Keratinocyte (primary cell): ENCODE data around the gene ARHGAP12. TPM values are rescaled to one million over a fixed set of nuclear protein-coding genes. Genes with fewer than 3 reads are reported as not detected.

Experiments
- DNase-seq: peaks from one replicate; pipeline ENCODE4 v3.0.0-alpha.2; 2011; ENCODE audit warnings: low read depth, missing footprints, low spot score
- FAIRE-seq: peaks from 2 replicates; lab custom pipeline; 2011; peaks lifted over from hg19 to GRCh38; lab: Jason Lieb, UNC
- H2AFZ ChIP-seq: 2 replicates; pipeline ENCODE4 v1.6.0; 2012; ENCODE audit warnings: low read length, control low read depth, inconsistent platforms; ENCODE audit not compliant: control insufficient read depth
- H3K27ac ChIP-seq: 2 replicates; pipeline ENCODE4 v1.5.1; 2011; ENCODE audit warnings: low read length; ENCODE audit not compliant: control insufficient read depth, insufficient read depth
- H3K27me3 ChIP-seq: 3 replicates; pipeline ENCODE4 v1.6.0; 2011; ENCODE audit warnings: low read length; ENCODE audit not compliant: control insufficient read depth, insufficient read depth; ENCODE audit errors: extremely low read depth
- H3K36me3 ChIP-seq, 2 experiments: 2 replicates in 1 of 2; 3 replicates in 1 of 2; pipeline ENCODE4 v1.5.1; 2011; ENCODE audit warnings: low read length in 2 of 2, mild to moderate bottlenecking in 1 of 2; ENCODE audit not compliant: control insufficient read depth in 2 of 2, insufficient read depth in 2 of 2; ENCODE audit errors: extremely low read depth in 1 of 2
- H3K4me1 ChIP-seq: 3 replicates; pipeline ENCODE4 v1.5.1; 2011; ENCODE audit warnings: low read length; ENCODE audit not compliant: control insufficient read depth, insufficient read depth; ENCODE audit errors: extremely low read depth
- H3K4me2 ChIP-seq: 3 replicates; pipeline ENCODE4 v1.6.0; 2011; ENCODE audit warnings: low read depth, low read length; ENCODE audit not compliant: control insufficient read depth, insufficient read depth; ENCODE audit errors: extremely low read depth
- H3K4me3 ChIP-seq, 3 experiments: fragments of 200-600 bp in 1 of 3; sonication (generic) in 1 of 3; 2 replicates in 2 of 3; 3 replicates in 1 of 3; pipeline ENCODE4 v1.5.1; 2011 to 2016; ENCODE audit warnings: low read length in 3 of 3, mild to moderate bottlenecking in 3 of 3, control low read depth in 2 of 3, inconsistent platforms in 1 of 3, low read depth in 1 of 3, mixed read lengths in 1 of 3, mixed run types in 1 of 3, moderate library complexity in 1 of 3; ENCODE audit not compliant: control insufficient read depth in 2 of 3, insufficient read depth in 2 of 3; ENCODE audit errors: extremely low read depth in 1 of 3
- H3K79me2 ChIP-seq: 2 replicates; pipeline ENCODE4 v1.6.0; 2012; ENCODE audit warnings: low read length; ENCODE audit not compliant: control insufficient read depth, insufficient read depth
- H3K9ac ChIP-seq: 3 replicates; pipeline ENCODE4 v1.6.0; 2011; ENCODE audit warnings: low read length; ENCODE audit not compliant: control insufficient read depth, insufficient read depth; ENCODE audit errors: extremely low read depth
- H3K9me1 ChIP-seq: 3 replicates; pipeline ENCODE4 v1.6.0; 2011; ENCODE audit warnings: low read length; ENCODE audit not compliant: control insufficient read depth, insufficient read depth; ENCODE audit errors: extremely low read depth
- H3K9me3 ChIP-seq: 2 replicates; pipeline ENCODE4 v1.5.1; 2012; ENCODE audit warnings: low read depth, low read length; ENCODE audit not compliant: control insufficient read depth
- H4K20me1 ChIP-seq: 3 replicates; pipeline ENCODE4 v1.6.0; 2011; ENCODE audit warnings: low read length; ENCODE audit not compliant: control insufficient read depth, insufficient read depth; ENCODE audit errors: extremely low read depth
- CTCF ChIP-seq, 3 experiments: IDR thresholded peaks in 1 of 3; conservative IDR thresholded peaks in 1 of 3; optimal IDR thresholded peaks in 1 of 3; 2 replicates in 2 of 3; 3 replicates in 1 of 3; pipeline versions ENCODE3 to v1.5.1; 2011; ENCODE audit warnings: low read length in 3 of 3, mild to moderate bottlenecking in 3 of 3, moderate library complexity in 2 of 3, control low read depth in 1 of 3, inconsistent platforms in 1 of 3; ENCODE audit not compliant: insufficient read depth in 2 of 3; ENCODE audit errors: extremely low read depth in 1 of 3
- EZH2 ChIP-seq: IDR thresholded peaks from one replicate; pipeline ENCODE4 v1.6.1; 2012; ENCODE audit warnings: inconsistent platforms, mild to moderate bottlenecking, low read length, moderate library complexity
- dilution Hi-C: fragments of 300-500 bp; cut with MboI; formaldehyde crosslinking; loops from one replicate; pipeline ENCODE4 v1.7.0; 2020; ENCODE audit warnings: low sequenced_read_pairs; ENCODE audit not compliant: extremely low pct_ligation_motif_present
- polyA plus RNA-seq, 5 experiments: library from polyadenylated mRNA; depleted of rRNA in 3 of 5; stranded (reverse) in 3 of 5; stranded (forward) in 1 of 5; unstranded in 1 of 5; fragments of >200 nt; gene quantifications; 1 replicate in 1 of 5; 2 replicates in 3 of 5; 3 replicates in 1 of 5; pipeline versions ENCODE4 v1.2.1 to v1.2.3, GENCODE V29; 2011 to 2012; ENCODE audit warnings: missing spikeins in 2 of 5, low read depth in 1 of 5, low replicate concordance in 1 of 5

The ARHGAP12 gene
- polyA plus RNA-seq, 1 donor (not counting 4 experiments of a cell fraction or from before 2014, with no cell fraction given): 26.6 TPM

- Histone ChIP-seq H3K36me3 (no peaks in the 10 kb centered on the region), H3K9me1 (no peaks in the 10 kb centered on the region), H3K79me2 (no peaks in the 10 kb centered on the region), H3K27me3 (no peaks in the 10 kb centered on the region), H3K4me2 (no peak overlapping the region), H3K4me3 (no peak overlapping the region), H2AFZ (no peak overlapping the region), H4K20me1 (no peaks in the 10 kb centered on the region), H3K9ac (no peak overlapping the region), H3K27ac (no peak overlapping the region), H3K4me1 (no peaks in the 10 kb centered on the region), H3K9me3 (no peaks in the 10 kb centered on the region)
- DNase-seq (no peak), FAIRE-seq (no peak)
- TF ChIP-seq EZH2 (no peak), CTCF (optimal IDR thresholded peaks at IDR 0.05 in 1 of 3, IDR thresholded peaks at IDR 0.05 in 1 of 3, conservative IDR thresholded peaks at IDR 0.05 in 1 of 3; ENCODE audit: extremely low read depth in 1 of 3, insufficient read depth in 2 of 3, low read length in 3 of 3) (no peak)
- dilution Hi-C loops: no loop called here
Observed at GRCh38 chr10:31792745-31793144, 135.9 kb downstream of the ARHGAP12 start.

GRCh38 chr10:31789555-31789954, 139.1 kb downstream of the ARHGAP12 start:
- FAIRE-seq: no peak
- no peaks in the 10 kb centered on the region for H3K36me3 ChIP-seq
- H3K27me3 ChIP-seq: no peaks in the 10 kb centered on the region
- H3K9ac ChIP-seq: no peak overlapping the region
- no peak overlapping the region for H2AFZ ChIP-seq
- H3K9me1 ChIP-seq: no peaks in the 10 kb centered on the region
- no peaks in the 10 kb centered on the region for H3K4me1 ChIP-seq
- H3K4me2 ChIP-seq: no peak overlapping the region
- H3K9me3 ChIP-seq: no peaks in the 10 kb centered on the region
- dilution Hi-C loops: no loop called here
- H3K4me3 ChIP-seq: no peak overlapping the region
- no peaks in the 10 kb centered on the region for H4K20me1 ChIP-seq
- TF ChIP-seq CTCF (optimal IDR thresholded peaks at IDR 0.05 in 1 of 3, IDR thresholded peaks at IDR 0.05 in 1 of 3, conservative IDR thresholded peaks at IDR 0.05 in 1 of 3; ENCODE audit: extremely low read depth in 1 of 3, insufficient read depth in 2 of 3, low read length in 3 of 3): no peak
- no peak for TF ChIP-seq EZH2
- H3K79me2 ChIP-seq: no peaks in the 10 kb centered on the region
- no peak for DNase-seq
- H3K27ac ChIP-seq: no peak overlapping the region
